ENCODE measurements around the gene SPSB1.

- TF ChIP-seq RAD21 (IDR thresholded peaks at IDR 0.05; ENCODE audit: insufficient read depth, low read depth, low read length) (no peak), MXI1 (IDR thresholded peaks at IDR 0.05; ENCODE audit: low read depth, low read length) (no peak), POLR2AphosphoS5 (IDR thresholded peaks at IDR 0.05; ENCODE audit: low read length) (no peak), CTCF (IDR thresholded peaks at IDR 0.05 in 2 of 3, conservative IDR thresholded peaks at IDR 0.05 in 1 of 3; ENCODE audit: control insufficient read depth in 2 of 3, extremely low read depth in 1 of 3, insufficient read depth in 1 of 3, low read depth in 3 of 3, low read length in 3 of 3) (no peak), BCL3 (IDR thresholded peaks at IDR 0.05; ENCODE audit: borderline replicate concordance, insufficient read depth, low read depth, low read length, poor library complexity, severe bottlenecking) (no peak), RELA (IDR thresholded peaks at IDR 0.05; ENCODE audit: borderline replicate concordance, partially characterized antibody) (no peak), JUND (IDR thresholded peaks at IDR 0.05; ENCODE audit: low read depth, low read length) (no peak), BRCA1 (IDR thresholded peaks at IDR 0.05; ENCODE audit: low read depth, low read length) (no peak), POLR2AphosphoS2 (IDR thresholded peaks at IDR 0.05; ENCODE audit: low read depth, low read length) (no peak)
These were observed 73.6 kb downstream of the SPSB1 start for GRCh38 chr1:9366298-9366697.

All from GM12878 (cell line).